ENCODE results near the gene THSD4. TPM values are rescaled to one million over a fixed set of nuclear protein-coding genes. Genes with fewer than 3 reads are reported as not detected.

The THSD4 gene
- total RNA-seq, 1 donor from 2014 or later = 2.5 TPM

GRCh38 chr15:71288348-71288955, 173.2 kb downstream of the THSD4 start:
- TF ChIP-seq EZH2 (IDR thresholded peaks at IDR 0.05; ENCODE audit: insufficient read depth, low read length) (no peak), CTCF (IDR thresholded peaks at IDR 0.05; ENCODE audit: insufficient read depth, low read depth, low read length) (no peak)
- Histone ChIP-seq H3K4me3 (ENCODE audit: insufficient read depth, low read depth, low read length) (no peak overlapping the region), H2AFZ (ENCODE audit: low read depth, low read length) (no peak overlapping the region), H3K27me3 (ENCODE audit: insufficient read depth, low read length) (no peaks in the 10 kb centered on the region), H3K9ac (ENCODE audit: low read length) (no peak overlapping the region), H3K79me2 (ENCODE audit: insufficient read depth, low read length) (no peaks in the 10 kb centered on the region), H4K20me1 (ENCODE audit: insufficient read depth, low read length) (no peaks in the 10 kb centered on the region), H3K4me1 (ENCODE audit: insufficient read depth, low read length) (peaks cover 10% of the 10 kb centered on the region), H3K4me2 (ENCODE audit: low read length) (no peak overlapping the region), H3K27ac (ENCODE audit: low read depth, low read length) (no peak overlapping the region), H3K9me3 (ENCODE audit: insufficient read depth, low read depth, low read length) (no peaks in the 10 kb centered on the region), H3K36me3 (ENCODE audit: insufficient read depth, low read length) (no peaks in the 10 kb centered on the region)
- FAIRE-seq (peak; percentile 49), DNase-seq (ENCODE audit: low read depth) (no peak)
- Mint-ChIP-seq H3K27ac (ENCODE audit: unreplicated experiment) (no peak overlapping the region), H3K4me3 (ENCODE audit: unreplicated experiment) (no peak overlapping the region), H3K27me3 (ENCODE audit: low read depth, unreplicated experiment) (no peaks in the 10 kb centered on the region), H3K36me3 (ENCODE audit: low read depth, unreplicated experiment) (no peaks in the 10 kb centered on the region), H3K4me1 (ENCODE audit: low read depth, unreplicated experiment) (no peaks in the 10 kb centered on the region), H3K9me3 (ENCODE audit: unreplicated experiment) (no peaks in the 10 kb centered on the region)

GRCh38 chr15:71290002-71290401, 174.7 kb downstream of the THSD4 start:
- TF ChIP-seq CTCF (IDR thresholded peaks at IDR 0.05; ENCODE audit: insufficient read depth, low read depth, low read length) = no peak
- no peak for TF ChIP-seq EZH2 (IDR thresholded peaks at IDR 0.05; ENCODE audit: insufficient read depth, low read length)
- Histone ChIP-seq H3K27me3 (ENCODE audit: insufficient read depth, low read length) (no peaks in the 10 kb centered on the region), H3K9ac (ENCODE audit: low read length) (no peak overlapping the region), H3K4me1 (ENCODE audit: insufficient read depth, low read length) (peaks cover 25% of the 10 kb centered on the region), H3K27ac (ENCODE audit: low read depth, low read length) (no peak overlapping the region), H3K4me3 (ENCODE audit: insufficient read depth, low read depth, low read length) (no peak overlapping the region), H4K20me1 (ENCODE audit: insufficient read depth, low read length) (no peaks in the 10 kb centered on the region), H3K9me3 (ENCODE audit: insufficient read depth, low read depth, low read length) (no peaks in the 10 kb centered on the region), H3K4me2 (ENCODE audit: low read length) (no peak overlapping the region), H3K36me3 (ENCODE audit: insufficient read depth, low read length) (no peaks in the 10 kb centered on the region), H2AFZ (ENCODE audit: low read depth, low read length) (no peak overlapping the region), H3K79me2 (ENCODE audit: insufficient read depth, low read length) (no peaks in the 10 kb centered on the region)
- Mint-ChIP-seq H3K4me1 (ENCODE audit: low read depth, unreplicated experiment) (peaks cover 8% of the 10 kb centered on the region), H3K27ac (ENCODE audit: unreplicated experiment) (no peak overlapping the region), H3K27me3 (ENCODE audit: low read depth, unreplicated experiment) (no peaks in the 10 kb centered on the region), H3K36me3 (ENCODE audit: low read depth, unreplicated experiment) (no peaks in the 10 kb centered on the region), H3K9me3 (ENCODE audit: unreplicated experiment) (no peaks in the 10 kb centered on the region), H3K4me3 (ENCODE audit: unreplicated experiment) (no peak overlapping the region)
- FAIRE-seq = no peak
- no peak for DNase-seq (ENCODE audit: low read depth)

GRCh38 chr15:71290881-71291635, 175.8 kb downstream of the THSD4 start:
- Mint-ChIP-seq H3K36me3 (ENCODE audit: low read depth, unreplicated experiment) (no peaks in the 10 kb centered on the region), H3K27me3 (ENCODE audit: low read depth, unreplicated experiment) (no peaks in the 10 kb centered on the region), H3K4me1 (ENCODE audit: low read depth, unreplicated experiment) (peaks cover 18% of the 10 kb centered on the region), H3K27ac (ENCODE audit: unreplicated experiment) (no peak overlapping the region), H3K4me3 (ENCODE audit: unreplicated experiment) (no peak overlapping the region), H3K9me3 (ENCODE audit: unreplicated experiment) (no peaks in the 10 kb centered on the region)
- Histone ChIP-seq H3K4me1 (ENCODE audit: insufficient read depth, low read length) (peaks cover 33% of the 10 kb centered on the region), H3K79me2 (ENCODE audit: insufficient read depth, low read length) (no peaks in the 10 kb centered on the region), H3K27ac (ENCODE audit: low read depth, low read length) (no peak overlapping the region), H3K27me3 (ENCODE audit: insufficient read depth, low read length) (no peaks in the 10 kb centered on the region), H3K36me3 (ENCODE audit: insufficient read depth, low read length) (no peaks in the 10 kb centered on the region), H3K9ac (ENCODE audit: low read length) (no peak overlapping the region), H3K4me2 (ENCODE audit: low read length) (no peak overlapping the region), H3K9me3 (ENCODE audit: insufficient read depth, low read depth, low read length) (no peaks in the 10 kb centered on the region), H4K20me1 (ENCODE audit: insufficient read depth, low read length) (no peaks in the 10 kb centered on the region), H2AFZ (ENCODE audit: low read depth, low read length) (no peak overlapping the region), H3K4me3 (ENCODE audit: insufficient read depth, low read depth, low read length) (no peak overlapping the region)
- TF ChIP-seq CTCF (IDR thresholded peaks at IDR 0.05; ENCODE audit: insufficient read depth, low read depth, low read length) (no peak), EZH2 (IDR thresholded peaks at IDR 0.05; ENCODE audit: insufficient read depth, low read length) (no peak)
- no peak for FAIRE-seq
- no peak for DNase-seq (ENCODE audit: low read depth)
